HFF-Myc (cell line): ENCODE measurements around the gene CAMKK1.

Experiments
- DNase-seq: peaks from one replicate; pipeline ENCODE4 v3.0.0-alpha.2; 2011; ENCODE audit warnings: low read depth; ENCODE audit errors: extremely low read depth
- H3K4me3 ChIP-seq: replicated peaks from 2 replicates; pipeline ENCODE4 v1.5.1; 2011; ENCODE audit warnings: low read depth, mild to moderate bottlenecking, control low read depth, low read length
- CTCF ChIP-seq: IDR thresholded peaks from 2 replicates; pipeline ENCODE4 v1.5.1; 2012; ENCODE audit warnings: mild to moderate bottlenecking, low read depth, low read length, control low read depth; ENCODE audit errors: missing control alignments

Gene CAMKK1

GRCh38 chr17:3906881-3907280 is 14.0 kb upstream of the CAMKK1 start:
- H3K4me3 ChIP-seq: no peak overlapping the region
- TF ChIP-seq CTCF: no peak
- DNase-seq: no peak

- no peak for TF ChIP-seq CTCF
- no peak overlapping the region for H3K4me3 ChIP-seq
- DNase-seq: no peak
Measured at GRCh38 chr17:3905017-3905520, 12.2 kb upstream of the CAMKK1 start.

GRCh38 chr17:3904501-3904900 is 11.6 kb upstream of the CAMKK1 start:
- no peak overlapping the region for H3K4me3 ChIP-seq
- TF ChIP-seq CTCF: no peak
- DNase-seq: no peak

GRCh38 chr17:3903881-3904290 is 11.0 kb upstream of the CAMKK1 start:
- TF ChIP-seq CTCF: no peak

GRCh38 chr17:3903051-3903825 is 10.4 kb upstream of the CAMKK1 start:
- no peak for DNase-seq
- no peak for TF ChIP-seq CTCF
- no peak overlapping the region for H3K4me3 ChIP-seq

More at GRCh38 chr17:3903881-3904290, 11.0 kb upstream of the CAMKK1 start:
- no peak overlapping the region for H3K4me3 ChIP-seq
- no peak for DNase-seq

- TF ChIP-seq CTCF: no peak
- no peak for DNase-seq
- no peak overlapping the region for H3K4me3 ChIP-seq
Measured at GRCh38 chr17:3900646-3901045, 7.8 kb upstream of the CAMKK1 start.
